Left ventricle myocardium superior (tissue), 1 donor: ENCODE results near the gene GAS7. TPM values are rescaled to one million over a fixed set of nuclear protein-coding genes. Genes with fewer than 3 reads are reported as not detected.

Source experiments
- ATAC-seq: fragments of 200-7000 bp; cut with Tn5 transposase; one replicate; pipeline ENCODE4 v1.9.1; 2020; ENCODE audit warnings: mild to moderate bottlenecking, moderate library complexity
- DNase-seq: peaks from one replicate; pipeline ENCODE4 v3.0.0-alpha.2; 2020
- intact Hi-C: fragments of 100-400 bp; cut with micrococcal nuclease; formaldehyde crosslinking; loops from one replicate; pipeline ENCODE4 v1.11.0; 2022
- total RNA-seq: library from RNA; stranded (reverse); fragmentation: NEBNext Ultra II Directional; extraction: Animal tissue kit (Norgen Biotek cat#: 25700); gene quantifications from one replicate; pipeline ENCODE4 v1.2.1, GENCODE V29; 2021
- donor health status: DM: no; HTN: yes; CAD: no; lungs with severe emphysema.

Gene GAS7
- total RNA-seq, 1 donor from 2014 or later = 51.2 TPM

- DNase-seq (no peak), ATAC-seq (no peak)
- intact Hi-C loops = no loop called here
Observed at GRCh38 chr17:10205549-10206185, 7.3 kb upstream of the GAS7 start.

GRCh38 chr17:10201680-10202079 lies 3.3 kb upstream of the GAS7 start:
- intact Hi-C loops = no loop called here
- ATAC-seq (no peak), DNase-seq (no peak)

- no peak for ATAC-seq
- no peak for DNase-seq
- intact Hi-C loops = no loop called here
Observed at GRCh38 chr17:10200645-10201044, 2.2 kb upstream of the GAS7 start.

- DNase-seq = no peak
- intact Hi-C loops = no loop called here
- ATAC-seq = no peak
Observed at GRCh38 chr17:10200016-10200415, 1.6 kb upstream of the GAS7 start.

GRCh38 chr17:10197721-10198508 lies 491 bp downstream of the GAS7 start:
- peak; percentile 49 for ATAC-seq
- peak; percentile 58 for DNase-seq
- intact Hi-C loops = no loop called here

- ATAC-seq (peak; percentile 73), DNase-seq (no peak)
- intact Hi-C loops = no loop called here
Observed at GRCh38 chr17:10197362-10197720, 1.1 kb downstream of the GAS7 start.

- intact Hi-C loops = no loop called here
Observed at GRCh38 chr17:10196941-10197340, 1.5 kb downstream of the GAS7 start.

GRCh38 chr17:10196384-10196895 lies 2.0 kb downstream of the GAS7 start:
- ATAC-seq (no peak), DNase-seq (no peak)
- intact Hi-C loops = no loop called here

More at GRCh38 chr17:10196941-10197340, 1.5 kb downstream of the GAS7 start:
- no peak for ATAC-seq
- DNase-seq = no peak

- intact Hi-C loops = no loop called here
- ATAC-seq (no peak), DNase-seq (no peak)
Observed at GRCh38 chr17:10195090-10195805, 3.2 kb downstream of the GAS7 start.

- intact Hi-C loops = no loop called here
- DNase-seq = no peak
Observed at GRCh38 chr17:10193632-10194031, 4.8 kb downstream of the GAS7 start.

GRCh38 chr17:10192972-10193371 lies 5.4 kb downstream of the GAS7 start:
- intact Hi-C loops = no loop called here
- no peak for DNase-seq
- peak; percentile 71 for ATAC-seq

More at GRCh38 chr17:10193632-10194031, 4.8 kb downstream of the GAS7 start:
- ATAC-seq = no peak

GRCh38 chr17:10192461-10192860 lies 5.9 kb downstream of the GAS7 start:
- DNase-seq = no peak
- no peak for ATAC-seq
- intact Hi-C loops = no loop called here

GRCh38 chr17:10187456-10187855 lies 10.9 kb downstream of the GAS7 start:
- DNase-seq = no peak
- no peak for ATAC-seq
- intact Hi-C loops = no loop called here

- DNase-seq (no peak), ATAC-seq (no peak)
- intact Hi-C loops = no loop called here
Observed at GRCh38 chr17:10186771-10187410, 11.5 kb downstream of the GAS7 start.

GRCh38 chr17:10183931-10184930 lies 14.2 kb downstream of the GAS7 start:
- intact Hi-C loops = no loop called here
- DNase-seq (no peak), ATAC-seq (no peak)

GRCh38 chr17:10182785-10183184 lies 15.6 kb downstream of the GAS7 start:
- ATAC-seq (no peak), DNase-seq (no peak)
- intact Hi-C loops = no loop called here

GRCh38 chr17:10178506-10178991 lies 19.9 kb downstream of the GAS7 start:
- DNase-seq (no peak), ATAC-seq (no peak)
- intact Hi-C loops = no loop called here

- ATAC-seq (peak; percentile 34), DNase-seq (no peak)
- intact Hi-C loops = no loop called here
Observed at GRCh38 chr17:10177913-10178505, 20.4 kb downstream of the GAS7 start.
